ENCODE results near the gene RPTOR. TPM values are rescaled to one million over a fixed set of nuclear protein-coding genes. Genes with fewer than 3 reads are reported as not detected.

The RPTOR gene
- total and polyA plus RNA-seq, 12 donors: 7.9 to 30.3 (median 25.6) TPM

- peaks cover 0 to 3% (median 0%) of the 10 kb centered on the region in 9 donors for H3K36me3 ChIP-seq
- no peak for DNase-seq
- no peak for TF ChIP-seq CTCF (IDR thresholded peaks at IDR 0.05)
- no peak for ATAC-seq
- H3K4me3 ChIP-seq: no peak overlapping the region
- no peaks in the 10 kb centered on the region for H3K27me3 ChIP-seq
- no peak overlapping the region for H3K27ac ChIP-seq
- no peaks in the 10 kb centered on the region for H3K9me3 ChIP-seq
- intact Hi-C loops (cut with DNase I): no loop called here
- 83 to 87% methylated on average over 9 of the region's 9 CpGs for WGBS, 2 donors
- peaks cover 0 to 12% (median 0%) of the 10 kb centered on the region in 9 donors for H3K4me1 ChIP-seq
Observed at GRCh38 chr17:80619535-80620235, 75.0 kb downstream of the RPTOR start.

- Histone ChIP-seq H3K36me3 (peaks cover 0 to 15% (median 5%) of the 10 kb centered on the region in 9 donors), H3K27ac (no peak overlapping the region), H3K9me3 (no peaks in the 10 kb centered on the region), H3K4me3 (no peak overlapping the region), H3K4me1 (peaks cover 0 to 12% (median 0%) of the 10 kb centered on the region in 9 donors), H3K27me3 (no peaks in the 10 kb centered on the region)
- intact Hi-C loops (cut with DNase I): no loop called here
- ATAC-seq: no peak
- no peak for DNase-seq
- WGBS, 2 donors: 76 to 83% methylated on average over 25 of the region's 25 CpGs
- no peak for TF ChIP-seq CTCF (IDR thresholded peaks at IDR 0.05)
Observed at GRCh38 chr17:80621335-80621996, 76.8 kb downstream of the RPTOR start.

- no peaks in the 10 kb centered on the region for H3K9me3 ChIP-seq
- no peaks in the 10 kb centered on the region for H3K27me3 ChIP-seq
- 48 to 49% methylated on average over 3 of the region's 3 CpGs for WGBS, 2 donors
- peaks cover 0 to 12% (median 0%) of the 10 kb centered on the region in 9 donors for H3K4me1 ChIP-seq
- peaks cover 0 to 20% (median 5%) of the 10 kb centered on the region in 9 donors for H3K36me3 ChIP-seq
- no peak overlapping the region for H3K27ac ChIP-seq
- DNase-seq: no peak
- ATAC-seq: no peak
- TF ChIP-seq CTCF (IDR thresholded peaks at IDR 0.05): no peak
- intact Hi-C loops (cut with DNase I): no loop called here
- H3K4me3 ChIP-seq: no peak overlapping the region
Observed at GRCh38 chr17:80621997-80622357, 77.3 kb downstream of the RPTOR start.

GRCh38 chr17:80624864-80625263 lies 80.2 kb downstream of the RPTOR start:
- H3K27me3 ChIP-seq: no peaks in the 10 kb centered on the region
- peaks cover 0 to 29% (median 5%) of the 10 kb centered on the region in 9 donors for H3K36me3 ChIP-seq
- DNase-seq (no peak), ATAC-seq (no peak)
- TF ChIP-seq CTCF (IDR thresholded peaks at IDR 0.05): no peak
- WGBS, 2 donors: 92 to 95% methylated on average over 14 of the region's 14 CpGs
- intact Hi-C loops (cut with DNase I): no loop called here
- no peaks in the 10 kb centered on the region for H3K9me3 ChIP-seq
- H3K27ac ChIP-seq: no peak overlapping the region
- no peak overlapping the region for H3K4me3 ChIP-seq
- H3K4me1 ChIP-seq: peaks cover 0 to 12% (median 0%) of the 10 kb centered on the region in 9 donors
